Right lung (tissue), 5 donors: ENCODE data around the gene NTNG2. TPM values are rescaled to one million over a fixed set of nuclear protein-coding genes. Genes with fewer than 3 reads are reported as not detected.

Source experiments
- DNase-seq, 2 donors: peaks; one replicate each; pipeline ENCODE4 v3.0.0-alpha.2; 2013
- polyA plus RNA-seq, 5 donors: library from polyadenylated mRNA; unstranded; fragments of 120-200 nt; gene quantifications; one replicate each; pipeline versions ENCODE4 v1.2.1 to v1.2.3, GENCODE V29; 2013; ENCODE audit warnings: inconsistent platforms in 1 of 5, low replicate concordance in 1 of 5; ENCODE audit not compliant: insufficient read length in 5 of 5, insufficient read depth in 1 of 5

Gene NTNG2
- polyA plus RNA-seq, 5 donors: 0.46 to 1.4 (median 0.59) TPM

DNA sequence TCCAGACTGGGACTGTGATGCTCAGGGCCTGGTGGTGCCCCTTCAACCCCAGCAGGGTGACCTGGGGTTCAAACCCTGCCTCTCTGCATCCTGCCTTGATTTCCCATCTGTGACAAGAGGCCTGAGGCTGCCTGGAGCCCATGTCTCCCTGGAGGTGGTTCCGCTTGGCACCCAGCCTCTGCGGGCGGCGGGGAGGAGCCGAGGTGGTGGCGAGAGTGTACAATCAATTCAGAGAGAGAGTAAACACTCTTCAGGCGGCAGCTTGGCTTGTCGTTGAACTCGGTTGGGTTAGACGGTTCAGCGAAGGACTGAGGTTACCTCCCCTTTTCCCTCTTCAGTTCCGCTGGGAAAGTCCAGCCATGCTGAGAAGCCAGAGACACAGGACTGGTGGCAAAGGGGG lies 39.3 kb downstream of the NTNG2 start:
- peak; percentile 40 to 45 for DNase-seq

DNA sequence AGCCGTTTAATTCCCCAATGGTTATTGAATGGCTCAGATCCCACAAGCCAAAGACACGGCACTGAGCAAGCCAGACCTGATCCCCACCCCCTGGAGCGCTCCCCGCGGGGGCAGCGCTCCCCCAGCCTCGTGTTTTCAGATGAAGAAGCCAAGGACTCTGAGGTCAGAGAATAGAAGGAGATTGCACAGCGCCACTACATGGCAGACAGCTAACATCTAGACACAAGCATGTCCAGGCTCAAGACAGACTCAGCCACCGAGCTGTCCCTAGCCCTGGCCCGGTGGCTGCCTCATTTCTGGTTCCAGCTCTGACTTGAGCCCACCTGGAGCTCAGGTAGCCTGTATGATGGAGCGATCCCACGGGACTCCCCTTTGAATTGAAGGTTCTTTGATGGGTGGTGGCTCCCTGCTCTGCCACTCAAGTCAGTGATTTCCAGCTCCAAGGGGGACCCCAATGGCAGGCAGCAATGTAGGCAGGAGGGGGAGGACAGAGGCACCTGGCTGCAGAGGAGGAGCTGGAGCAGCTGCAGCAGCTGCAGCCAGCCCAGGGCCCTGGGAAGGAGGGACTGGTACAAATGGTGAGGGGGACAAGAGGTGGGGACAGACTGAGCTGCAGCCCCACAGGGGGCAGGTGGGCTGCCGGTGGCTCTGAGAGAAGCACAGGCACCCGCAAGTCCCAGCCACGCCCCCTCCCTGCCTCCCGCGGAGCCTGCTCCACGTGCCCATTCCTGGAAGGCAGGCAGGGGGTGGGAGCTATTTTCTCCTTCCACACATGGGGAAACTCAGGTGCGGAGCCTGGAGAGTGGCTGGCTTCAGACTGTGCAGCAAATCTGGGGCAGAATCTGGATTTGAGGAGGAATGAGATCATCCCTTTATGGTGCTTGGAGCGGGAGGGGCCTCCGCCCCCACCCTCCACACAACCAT lies 40.2 kb downstream of the NTNG2 start:
- DNase-seq: no peak

DNA sequence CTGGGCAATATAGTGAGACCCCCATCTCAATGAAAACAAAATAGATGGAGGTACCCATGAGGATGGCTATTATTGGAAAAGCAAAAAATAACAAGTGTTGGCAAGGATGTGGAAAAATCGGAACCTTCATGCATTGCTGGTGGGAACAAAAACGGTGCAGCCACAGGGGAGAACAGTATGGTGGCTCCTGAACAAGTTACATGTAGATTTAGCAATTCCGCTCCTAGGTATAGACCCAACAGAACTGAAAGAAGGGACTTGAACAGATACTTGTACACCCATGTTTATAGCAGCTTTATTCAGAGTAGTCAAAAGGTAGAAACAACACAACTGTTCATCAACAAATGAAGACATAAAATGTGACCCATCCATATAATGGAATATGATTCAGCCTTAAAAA lies 43.0 kb downstream of the NTNG2 start:
- no peak for DNase-seq

DNA sequence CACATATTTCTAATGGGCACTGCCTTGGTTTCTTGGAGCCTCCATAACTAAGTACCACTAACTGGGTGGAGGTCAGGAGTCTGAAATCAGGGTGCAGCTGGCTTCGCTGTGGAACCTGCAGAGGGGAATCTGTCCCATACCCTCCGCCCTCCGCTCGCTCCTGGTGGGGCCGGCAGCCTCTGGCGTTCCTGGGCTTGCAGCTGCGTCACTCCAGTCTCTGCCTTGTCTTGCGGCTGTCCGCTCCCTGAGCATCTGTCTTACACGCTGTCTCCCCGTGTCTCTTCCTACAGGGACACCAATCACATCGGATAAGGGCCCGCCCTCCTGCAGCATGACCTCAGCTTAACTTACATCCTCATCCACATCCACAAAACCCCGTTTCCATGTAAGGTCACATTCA lies 45.4 kb downstream of the NTNG2 start:
- DNase-seq: no peak

DNA sequence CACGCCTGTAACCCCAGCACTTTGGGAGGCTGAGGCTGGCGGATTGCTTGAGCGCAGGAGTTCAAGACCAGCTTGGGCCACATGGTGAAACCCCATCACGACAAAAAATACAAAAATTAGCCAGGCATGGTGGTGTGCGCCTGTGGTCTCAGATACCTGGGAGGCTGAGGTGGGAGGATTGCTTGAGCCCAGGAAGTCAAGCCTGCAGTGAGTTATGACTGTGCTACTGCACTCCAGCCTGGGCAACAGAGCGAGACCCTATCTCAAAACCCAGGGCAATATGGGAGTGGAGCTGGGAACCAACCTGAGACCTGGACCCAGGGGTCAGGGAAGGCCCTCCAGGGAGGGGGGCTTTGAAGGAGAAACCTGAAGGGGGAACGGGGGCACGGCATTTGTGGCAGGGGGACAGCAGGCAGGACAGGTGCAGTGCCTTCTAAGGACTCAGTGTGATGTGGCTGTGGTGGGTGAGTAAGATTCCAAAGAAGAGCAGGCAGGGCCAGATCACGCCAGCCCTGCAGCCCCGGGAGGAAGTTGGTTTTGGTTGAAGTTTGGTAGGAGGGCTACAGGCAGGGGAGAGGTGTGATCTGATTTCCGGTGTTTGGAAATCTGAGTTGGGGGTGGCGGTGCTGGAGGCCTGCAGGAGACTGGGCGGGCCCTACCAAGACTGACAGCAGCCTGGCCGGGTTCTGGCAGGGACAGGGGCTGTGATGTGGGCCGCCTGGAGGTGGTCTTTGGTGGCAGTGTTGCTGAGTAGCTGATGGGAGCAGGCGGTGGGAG lies 46.2 kb downstream of the NTNG2 start:
- no peak for DNase-seq

DNA sequence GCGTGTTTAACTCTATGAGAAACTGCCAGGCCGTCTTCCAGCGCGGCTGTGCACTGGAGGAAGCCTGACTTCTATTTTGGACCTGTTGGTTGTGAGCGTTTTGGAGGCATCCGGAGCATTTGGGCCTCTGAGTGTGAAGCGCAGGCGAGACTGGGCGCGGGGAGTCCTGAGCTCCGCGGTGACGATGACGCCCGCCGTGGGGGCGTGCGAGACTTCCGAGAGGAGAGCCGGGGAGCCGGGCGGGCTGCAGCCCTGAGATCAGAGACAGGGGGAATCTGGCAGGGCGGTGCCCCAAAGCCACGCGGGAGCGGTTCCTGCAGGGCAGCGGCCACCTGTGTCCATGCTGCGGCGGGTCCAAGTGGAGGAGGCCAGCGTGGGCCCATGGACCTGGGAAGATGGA lies 47.4 kb downstream of the NTNG2 start:
- DNase-seq: no peak

DNA sequence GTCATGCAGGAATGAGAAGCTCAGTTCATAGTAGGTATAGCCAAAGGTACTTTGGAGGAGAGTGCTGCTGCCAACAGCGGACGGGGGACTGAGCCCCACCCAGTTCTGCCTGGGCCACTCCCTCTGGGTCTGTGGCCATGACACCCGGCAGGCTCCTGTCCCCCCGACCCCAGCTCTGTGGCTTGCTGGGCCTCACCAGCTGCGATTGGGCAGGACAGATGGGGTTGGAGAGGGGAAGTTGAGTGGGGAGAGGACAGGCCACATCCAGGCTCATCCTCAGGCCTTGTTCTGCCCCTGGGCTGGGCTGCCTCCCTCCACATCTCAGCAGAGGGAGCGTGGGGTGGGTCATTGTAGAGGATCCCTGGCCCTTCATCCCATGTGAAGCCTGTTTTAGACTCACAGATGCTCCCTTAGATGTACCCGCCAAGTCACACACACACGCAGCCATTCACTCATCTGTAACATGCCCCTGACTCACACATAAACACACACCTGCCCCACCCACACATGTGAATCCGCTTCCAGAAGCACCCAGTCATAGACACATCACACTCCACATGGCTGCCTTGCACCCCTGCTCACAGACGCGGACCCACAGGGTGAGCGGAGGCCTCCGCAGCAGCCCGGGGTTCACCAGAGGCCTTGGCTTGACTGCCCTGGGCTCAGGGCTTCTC lies 48.8 kb downstream of the NTNG2 start:
- no peak for DNase-seq

DNA sequence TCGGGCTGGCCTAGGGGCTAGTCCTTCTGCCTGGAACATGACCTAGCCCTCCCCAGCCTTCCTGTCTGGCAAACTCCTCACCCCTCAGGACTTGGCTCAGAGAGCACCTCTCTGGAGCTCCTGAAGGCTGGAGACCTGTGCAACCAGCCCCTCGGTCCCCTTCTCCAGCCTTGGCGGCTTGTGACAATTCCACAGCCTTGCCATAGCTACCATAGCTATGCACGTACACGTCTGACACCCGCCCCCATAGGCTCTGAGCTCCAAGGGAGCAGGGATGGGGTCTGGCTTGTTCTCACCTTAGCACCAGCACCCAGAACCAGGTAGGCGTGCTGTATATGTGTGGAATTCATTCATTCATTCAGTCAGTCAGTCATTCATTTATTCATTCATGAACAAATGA lies 49.7 kb downstream of the NTNG2 start:
- no peak for DNase-seq

DNA sequence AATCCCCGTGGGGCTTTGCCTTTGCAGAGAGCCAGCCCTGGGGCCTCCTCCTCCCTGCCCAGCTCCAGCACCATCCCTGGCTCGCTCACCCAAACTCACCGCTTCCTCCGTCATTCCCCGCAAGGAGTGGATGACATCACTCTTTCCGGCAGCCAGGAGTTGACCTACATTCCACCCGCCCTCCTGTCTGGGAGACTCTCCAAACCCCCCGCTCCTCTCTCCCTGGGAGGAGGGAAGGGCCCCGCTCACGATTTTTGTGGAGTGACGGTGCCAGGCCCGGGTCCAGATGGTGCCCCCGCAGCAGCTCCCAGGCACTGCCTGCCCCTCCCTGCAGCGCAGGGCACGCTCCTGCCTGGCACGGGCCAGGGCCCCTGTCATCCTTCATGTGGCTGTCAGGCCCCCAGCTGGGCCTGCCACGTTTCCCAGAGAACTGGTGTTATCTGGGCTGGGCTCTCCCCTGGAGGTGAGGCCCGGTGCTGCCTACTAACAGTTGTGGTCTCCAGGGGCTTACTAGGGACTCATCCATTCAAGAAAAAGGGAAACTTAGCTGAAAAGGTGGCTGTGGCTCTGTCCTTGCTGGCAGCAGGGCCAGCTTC lies 52.3 kb downstream of the NTNG2 start:
- peak; percentile 63 to 70 for DNase-seq

DNA sequence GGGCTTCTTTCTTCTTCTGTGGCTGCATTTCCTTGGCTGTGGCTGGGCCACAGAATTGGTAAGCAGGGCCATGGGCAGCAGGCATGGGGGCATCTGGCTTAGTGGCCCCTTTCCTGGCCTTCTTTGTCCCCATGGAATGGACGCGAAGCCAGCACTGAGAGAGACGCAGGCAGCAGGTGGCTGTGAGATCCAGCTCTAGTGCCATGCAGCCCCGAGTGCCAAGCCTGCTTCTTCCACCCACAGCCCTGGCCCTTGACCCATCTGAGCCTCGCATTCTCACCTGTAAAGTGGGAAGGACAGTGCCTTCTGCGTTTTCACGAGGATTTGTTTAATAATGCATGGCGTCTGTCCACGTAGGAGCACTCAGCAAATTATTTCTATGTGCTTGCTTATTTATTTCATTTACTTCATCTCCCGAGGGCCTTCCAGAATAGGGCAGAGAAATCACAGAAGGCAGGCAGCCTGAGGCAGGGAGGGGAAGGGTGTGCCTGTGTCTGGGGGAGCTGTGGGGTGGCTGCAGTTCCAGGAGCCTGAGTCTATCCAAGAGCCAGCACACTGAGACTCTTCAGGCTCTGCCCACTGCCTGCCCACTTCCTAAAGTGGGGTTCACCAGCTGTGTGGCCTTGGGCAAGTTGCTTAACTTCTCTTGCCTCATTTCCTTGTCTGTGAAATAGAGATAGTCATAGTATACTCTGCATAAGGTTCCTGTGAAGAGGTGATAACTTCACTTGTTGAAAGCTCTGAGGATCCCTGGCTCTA lies 55.2 kb downstream of the NTNG2 start:
- no peak for DNase-seq

DNA sequence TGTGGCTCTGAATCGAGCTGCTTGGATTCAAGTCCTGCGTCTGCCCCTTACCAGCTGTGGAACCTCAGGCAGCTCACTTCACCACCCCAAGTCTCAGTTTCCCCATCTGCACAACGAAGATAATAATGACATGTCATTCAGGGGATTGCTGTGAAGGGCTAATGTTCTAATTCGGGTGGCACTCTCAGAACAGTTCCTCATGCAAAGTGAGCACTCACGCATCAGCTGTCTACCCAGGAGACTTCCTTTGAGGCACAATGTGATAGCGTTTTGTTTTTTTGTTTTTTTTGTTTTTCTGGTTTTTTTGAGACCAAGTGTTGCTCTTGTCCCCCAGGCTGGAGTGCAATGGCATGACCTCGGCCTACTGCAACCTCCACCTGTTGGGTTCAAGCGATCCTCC lies 56.4 kb downstream of the NTNG2 start:
- no peak for DNase-seq

DNA sequence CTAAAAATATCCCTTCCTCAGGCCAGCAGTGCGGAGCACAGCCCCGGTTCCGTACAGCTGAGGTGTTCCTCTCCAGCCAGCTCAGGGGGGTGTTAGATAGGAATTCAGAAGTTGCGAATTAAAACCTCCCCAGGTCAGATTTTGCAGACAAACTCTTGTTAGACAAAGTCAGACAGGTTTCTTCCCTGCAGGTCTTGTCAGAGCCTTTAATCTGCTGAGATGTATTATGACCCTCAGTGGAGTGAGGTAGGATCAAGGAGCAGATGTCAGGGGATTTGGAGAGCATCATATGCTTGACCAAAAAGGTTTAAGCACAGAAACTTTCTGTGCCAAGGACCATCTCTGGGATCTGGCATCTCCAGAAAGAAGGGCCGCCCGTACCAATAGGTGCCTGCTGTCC lies 60.1 kb downstream of the NTNG2 start:
- no peak for DNase-seq

DNA sequence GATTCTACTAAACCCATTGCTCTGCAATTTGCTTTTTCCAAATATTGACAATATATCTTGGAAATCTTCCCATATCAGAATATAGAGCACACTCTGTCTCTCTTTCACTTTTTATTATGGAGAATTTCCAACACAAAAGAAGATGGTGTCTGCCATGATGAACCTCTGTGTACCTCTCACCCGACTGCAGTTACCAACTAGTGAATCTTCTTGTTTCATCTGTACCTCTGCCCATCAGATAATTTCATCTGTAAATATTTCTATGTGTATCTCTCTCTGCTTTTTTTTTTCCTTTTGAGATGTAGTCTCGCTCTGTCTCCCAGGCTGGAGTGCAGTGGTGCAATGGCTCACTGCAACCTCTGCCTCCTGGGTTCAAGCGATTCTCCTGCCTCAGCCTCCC lies 62.8 kb downstream of the NTNG2 start:
- no peak for DNase-seq

DNA sequence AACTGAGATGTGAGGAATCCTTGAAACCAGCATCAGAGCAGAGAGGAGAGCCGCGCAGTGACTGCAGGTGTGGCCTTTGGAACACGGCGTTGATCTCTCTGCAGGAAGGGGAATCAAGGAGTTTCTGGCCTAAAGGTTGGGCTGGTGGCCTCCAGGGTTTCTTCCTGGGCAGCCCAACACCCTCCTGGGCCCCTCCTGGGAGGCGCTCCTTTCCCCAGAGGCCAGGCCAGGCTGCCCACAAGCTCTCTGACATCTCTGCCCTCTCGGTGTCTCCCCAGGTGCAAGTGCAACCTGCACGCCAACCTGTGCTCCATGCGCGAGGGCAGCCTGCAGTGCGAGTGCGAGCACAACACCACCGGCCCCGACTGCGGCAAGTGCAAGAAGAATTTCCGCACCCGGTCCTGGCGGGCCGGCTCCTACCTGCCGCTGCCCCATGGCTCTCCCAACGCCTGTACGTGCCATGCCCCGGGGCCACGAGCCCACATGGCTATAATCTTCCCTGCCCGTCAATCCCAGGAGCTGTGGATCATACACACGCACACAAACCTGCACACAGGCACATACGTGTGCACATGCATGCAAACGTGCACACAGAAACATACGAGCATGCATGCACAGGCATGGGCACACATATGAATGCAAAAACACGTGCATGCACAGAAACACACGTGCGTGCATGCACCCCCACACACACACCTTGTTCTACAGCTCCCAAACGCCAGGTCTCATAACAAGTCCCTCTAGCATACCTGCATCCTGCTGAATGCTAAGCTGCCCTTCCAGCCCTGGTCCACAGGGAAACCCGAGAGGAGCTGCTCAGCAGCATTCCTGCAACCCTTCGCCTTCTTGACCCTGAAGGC lies 64.9 kb downstream of the NTNG2 start:
- no peak for DNase-seq

DNA sequence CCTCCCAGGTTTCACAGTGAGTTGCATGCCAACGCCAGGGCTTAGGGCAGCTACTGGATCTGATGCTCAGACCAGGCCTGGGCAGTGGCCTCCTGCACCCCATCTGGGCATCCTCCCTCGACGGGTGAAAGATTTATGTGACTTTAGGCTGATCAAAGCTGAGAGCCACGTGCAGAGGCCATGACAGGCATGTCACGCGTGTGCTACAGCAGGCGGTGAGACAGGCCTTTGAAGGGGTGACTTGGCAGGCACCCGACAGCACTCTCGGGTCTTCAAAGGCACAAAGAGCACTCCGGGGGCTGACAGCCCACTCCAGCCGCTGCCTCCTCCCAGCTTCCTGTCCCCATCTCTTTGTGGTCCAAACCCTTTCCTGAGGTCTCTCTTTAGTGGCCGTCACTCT lies 66.2 kb downstream of the NTNG2 start:
- DNase-seq: no peak

DNA sequence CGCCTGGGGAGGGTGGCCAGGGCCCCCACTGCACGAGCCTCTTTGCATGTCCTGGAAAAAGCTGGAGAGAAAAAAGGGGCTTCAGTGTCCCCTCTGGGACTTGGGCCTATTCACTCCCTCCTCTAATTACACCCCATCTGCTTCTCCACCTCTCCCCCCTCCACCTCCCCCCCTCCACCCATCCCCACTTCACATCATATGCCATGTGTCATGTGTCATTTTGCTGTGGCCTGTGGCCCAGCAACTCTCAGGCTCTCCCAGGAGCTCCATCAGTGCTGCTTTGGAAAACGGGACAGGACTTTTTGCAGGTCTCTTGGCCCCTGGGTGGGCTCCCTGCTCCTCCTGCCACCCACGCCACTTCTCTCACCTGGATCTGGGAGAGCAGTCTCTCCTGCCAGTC lies 68.7 kb downstream of the NTNG2 start:
- DNase-seq: no peak

DNA sequence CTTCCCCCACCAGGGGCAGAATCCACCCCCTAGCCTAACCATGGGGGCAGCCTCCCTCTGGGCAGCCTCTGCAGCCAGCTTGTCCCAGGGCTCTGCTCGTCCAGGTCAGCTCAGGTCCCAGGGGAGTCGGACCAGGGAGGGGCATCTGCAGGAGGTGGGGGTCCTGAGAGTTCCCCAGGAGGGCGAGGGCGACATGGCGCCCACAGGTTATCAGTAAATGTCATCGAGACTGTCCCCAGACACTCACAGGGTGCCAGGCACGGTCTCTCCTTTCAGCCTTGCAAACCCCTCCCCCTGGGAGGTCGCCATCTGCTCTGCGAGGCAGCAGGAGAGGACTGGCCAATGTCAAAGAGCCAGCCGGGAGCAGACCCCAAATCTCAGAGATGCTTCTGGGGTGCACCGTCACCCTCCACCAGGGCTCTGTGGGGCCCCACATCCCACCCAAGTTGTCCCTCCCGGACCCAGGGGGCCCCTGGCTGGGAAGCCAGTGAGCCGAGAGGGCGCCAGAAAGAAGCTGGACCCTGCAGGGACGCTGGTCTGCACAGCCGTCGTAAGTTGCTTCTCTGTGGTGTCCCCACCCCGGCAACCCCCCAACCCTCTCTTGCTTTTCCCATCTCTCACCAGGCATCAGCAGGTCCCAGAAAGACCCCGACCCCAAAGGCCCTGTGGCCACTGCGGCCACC lies 69.3 kb downstream of the NTNG2 start:
- no peak for DNase-seq

DNA sequence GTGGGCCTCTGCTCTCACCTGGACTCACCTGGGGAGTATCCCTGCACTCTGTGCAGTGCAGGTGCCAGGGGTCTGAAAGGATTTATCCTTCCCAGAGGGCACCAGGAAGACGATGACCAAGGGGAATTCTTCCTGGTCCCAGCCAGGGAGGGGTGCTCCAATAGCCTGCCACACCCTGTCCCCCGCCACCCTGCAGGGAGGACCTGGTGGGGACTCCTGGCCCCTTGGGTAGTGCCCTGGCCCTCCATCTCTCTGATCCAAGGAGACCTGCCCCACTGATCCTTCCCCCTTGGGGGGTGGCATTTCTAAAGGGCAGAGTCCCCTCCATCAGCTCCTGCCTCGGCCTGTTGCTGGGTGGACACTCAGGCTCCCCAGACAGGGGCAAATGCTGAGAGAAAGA lies 70.7 kb downstream of the NTNG2 start:
- no peak for DNase-seq

DNA sequence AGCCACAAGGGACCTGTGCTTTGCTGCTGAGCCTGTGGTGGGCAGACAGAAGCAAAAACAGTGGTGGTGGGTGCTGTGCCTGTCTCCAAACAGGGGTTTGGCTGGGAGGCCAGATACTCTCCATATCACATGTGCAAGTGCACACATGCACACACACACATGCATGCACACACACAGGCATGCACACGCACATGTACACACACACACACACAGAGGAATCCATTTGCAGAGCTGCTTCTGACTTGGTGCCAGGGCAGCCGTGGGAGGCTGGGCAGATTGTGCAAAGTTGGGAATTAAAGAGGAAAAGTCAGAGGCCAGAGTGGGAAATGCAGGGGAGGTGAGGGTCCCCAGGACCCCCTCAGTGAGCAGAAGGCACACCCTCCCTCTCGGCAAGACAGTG lies 71.3 kb downstream of the NTNG2 start:
- no peak for DNase-seq

DNA sequence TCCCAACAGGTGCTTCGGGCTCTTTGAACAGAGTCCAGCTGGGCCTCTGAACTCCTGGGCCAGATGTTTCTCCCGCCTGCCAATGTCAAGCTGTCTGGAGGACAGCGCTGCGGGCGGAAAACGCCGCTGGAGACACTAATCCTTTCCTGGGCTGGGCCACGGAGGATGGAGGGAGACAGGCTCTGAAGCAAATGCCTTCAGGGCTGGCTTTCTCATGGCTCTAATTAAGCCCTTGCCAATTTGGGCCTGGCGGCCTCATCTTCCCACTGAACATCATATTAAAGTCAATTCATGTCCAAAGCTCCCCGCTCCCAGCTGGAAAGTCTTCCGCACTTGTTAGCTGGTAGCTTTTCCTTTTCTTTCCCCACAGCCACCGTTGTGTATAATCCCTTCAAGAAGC lies 72.7 kb downstream of the NTNG2 start:
- no peak for DNase-seq
